Subcutaneous abdominal adipose tissue (tissue), 5 donors: ENCODE results near the gene TMED3.

Source experiments
- H3K27ac ChIP-seq: one replicate; pipeline ENCODE4 v1.7.0; 2013; ENCODE audit warnings: low read depth, mild to moderate bottlenecking, inconsistent platforms, low read length, moderate library complexity
- H3K27me3 ChIP-seq, 5 donors: one replicate each; pipeline ENCODE4 v1.7.0; 2013; ENCODE audit warnings: low read length in 5 of 5, inconsistent platforms in 1 of 5; ENCODE audit not compliant: control insufficient read depth in 5 of 5, insufficient read depth in 4 of 5
- H3K36me3 ChIP-seq, 5 donors: one replicate each; pipeline ENCODE4 v1.7.0; 2013; ENCODE audit warnings: low read length in 5 of 5; ENCODE audit not compliant: control insufficient read depth in 5 of 5, insufficient read depth in 5 of 5
- H3K4me1 ChIP-seq, 5 donors: one replicate each; pipeline ENCODE4 v1.7.0; 2013; ENCODE audit warnings: low read length in 5 of 5, mild to moderate bottlenecking in 3 of 5, moderate library complexity in 1 of 5; ENCODE audit not compliant: control insufficient read depth in 5 of 5, insufficient read depth in 5 of 5
- H3K4me3 ChIP-seq, 5 donors: one replicate each; pipeline ENCODE4 v1.7.0; 2013; ENCODE audit warnings: low read length in 5 of 5, low read depth in 1 of 5
- H3K9ac ChIP-seq, 5 donors: one replicate each; pipeline ENCODE4 v1.7.0; 2013; ENCODE audit warnings: low read length in 5 of 5, mild to moderate bottlenecking in 4 of 5, moderate library complexity in 3 of 5
- H3K9me3 ChIP-seq, 5 donors: one replicate each; pipeline ENCODE4 v1.7.0; 2013; ENCODE audit warnings: low read length in 5 of 5; ENCODE audit not compliant: control insufficient read depth in 5 of 5
- donor health status: healthy.
- donor health status: healthy.
- donor health status: healthy.
- donor health status: healthy.
- donor health status: healthy.

The TMED3 gene

GRCh38 chr15:79294075-79294474 is 16.8 kb upstream of the TMED3 start:
- no peaks in the 10 kb centered on the region for H3K9me3 ChIP-seq

DNA sequence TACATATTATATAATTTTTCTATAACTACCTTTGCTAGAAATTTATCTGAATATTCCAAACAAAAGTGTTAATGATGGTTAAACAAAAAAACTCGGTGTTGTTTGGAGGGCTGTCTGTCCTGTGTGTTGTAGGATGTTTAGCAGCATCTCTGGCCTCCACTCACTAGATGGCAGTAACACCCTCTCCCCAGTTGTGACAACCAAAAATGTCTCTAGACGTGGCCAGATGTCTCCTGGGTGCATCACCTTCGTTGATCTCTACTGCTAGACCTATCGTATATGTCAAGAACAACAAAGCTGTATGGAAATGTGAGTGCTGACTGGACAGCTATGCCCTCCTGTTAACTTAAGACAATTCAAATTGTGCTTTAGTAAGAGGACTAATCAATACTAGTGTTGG is 14.3 kb upstream of the TMED3 start:
- Histone ChIP-seq H3K9ac (no peak overlapping the region), H3K36me3 (no peaks in the 10 kb centered on the region), H3K4me1 (no peaks in the 10 kb centered on the region), H3K27me3 (peaks cover 0 to 8% (median 0%) of the 10 kb centered on the region in 5 donors), H3K4me3 (no peak overlapping the region), H3K9me3 (no peaks in the 10 kb centered on the region), H3K27ac (no peak overlapping the region)

More at GRCh38 chr15:79294075-79294474, 16.8 kb upstream of the TMED3 start:
- peaks cover 0 to 8% (median 0%) of the 10 kb centered on the region in 5 donors for H3K27me3 ChIP-seq
- no peak overlapping the region for H3K4me3 ChIP-seq
- H3K9ac ChIP-seq: no peak overlapping the region
- H3K27ac ChIP-seq: no peak overlapping the region
- H3K36me3 ChIP-seq: no peaks in the 10 kb centered on the region
- no peaks in the 10 kb centered on the region for H3K4me1 ChIP-seq

DNA sequence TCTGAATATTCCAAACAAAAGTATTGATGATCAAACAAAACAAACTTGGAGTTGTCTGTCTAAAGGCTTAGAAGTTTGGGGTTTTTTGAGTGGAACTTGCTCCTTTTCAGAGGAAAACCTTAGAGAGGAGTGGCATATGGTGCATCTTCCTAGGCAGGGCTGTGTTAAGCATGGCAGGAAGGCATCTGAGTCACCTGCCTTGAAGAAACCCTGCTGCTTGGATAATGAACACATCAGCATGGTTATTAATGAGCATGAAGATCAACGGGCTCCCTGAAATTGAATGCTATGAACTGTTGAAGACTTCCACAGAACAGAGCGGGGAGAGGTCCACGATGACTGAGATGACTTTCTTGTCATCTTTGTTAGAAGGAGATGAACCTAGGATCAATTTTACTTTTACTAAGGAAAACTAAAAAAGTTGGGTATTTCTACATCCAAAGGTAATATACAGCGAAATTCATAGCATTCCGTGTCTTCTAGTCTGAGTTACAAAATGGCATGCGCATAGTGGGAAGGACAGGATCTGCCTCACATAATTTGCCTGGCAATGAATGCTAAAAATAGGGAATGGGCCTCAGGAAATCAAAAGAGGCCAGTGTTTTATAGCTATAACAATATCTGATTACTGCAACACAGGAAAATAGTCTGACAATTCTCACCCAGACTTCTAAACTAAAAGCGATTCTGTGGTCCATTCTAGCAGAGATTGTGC is 11.6 kb upstream of the TMED3 start:
- no peak overlapping the region for H3K4me3 ChIP-seq
- H3K9me3 ChIP-seq: no peaks in the 10 kb centered on the region
- H3K36me3 ChIP-seq: no peaks in the 10 kb centered on the region
- peaks cover 0 to 14% (median 0%) of the 10 kb centered on the region in 5 donors for H3K27me3 ChIP-seq
- H3K27ac ChIP-seq: no peak overlapping the region
- H3K9ac ChIP-seq: no peak overlapping the region
- no peaks in the 10 kb centered on the region for H3K4me1 ChIP-seq

DNA sequence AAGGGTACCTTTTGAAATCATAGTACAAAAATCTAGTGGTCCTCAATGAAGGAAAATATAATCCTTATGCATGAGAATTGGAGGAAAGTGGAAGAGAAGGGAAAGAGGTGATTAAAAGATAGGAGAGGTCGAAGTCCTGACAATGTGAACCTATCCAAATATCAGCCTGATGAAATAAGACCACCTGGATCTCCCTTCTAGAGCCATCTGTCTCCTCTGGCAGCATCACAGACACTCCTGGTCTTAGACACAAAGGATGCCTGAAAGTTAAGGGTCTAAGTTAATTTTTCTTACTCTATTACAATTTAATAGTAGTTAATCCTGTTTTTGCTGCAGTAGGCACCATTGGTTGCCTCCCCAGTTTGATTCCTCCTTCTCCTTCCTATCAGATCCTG is 11.1 kb upstream of the TMED3 start:
- no peaks in the 10 kb centered on the region for H3K9me3 ChIP-seq
- peaks cover 0 to 14% (median 2%) of the 10 kb centered on the region in 5 donors for H3K27me3 ChIP-seq
- H3K4me1 ChIP-seq: no peaks in the 10 kb centered on the region
- no peaks in the 10 kb centered on the region for H3K36me3 ChIP-seq
- H3K27ac ChIP-seq: no peak overlapping the region
- H3K9ac ChIP-seq: no peak overlapping the region
- H3K4me3 ChIP-seq: no peak overlapping the region

DNA sequence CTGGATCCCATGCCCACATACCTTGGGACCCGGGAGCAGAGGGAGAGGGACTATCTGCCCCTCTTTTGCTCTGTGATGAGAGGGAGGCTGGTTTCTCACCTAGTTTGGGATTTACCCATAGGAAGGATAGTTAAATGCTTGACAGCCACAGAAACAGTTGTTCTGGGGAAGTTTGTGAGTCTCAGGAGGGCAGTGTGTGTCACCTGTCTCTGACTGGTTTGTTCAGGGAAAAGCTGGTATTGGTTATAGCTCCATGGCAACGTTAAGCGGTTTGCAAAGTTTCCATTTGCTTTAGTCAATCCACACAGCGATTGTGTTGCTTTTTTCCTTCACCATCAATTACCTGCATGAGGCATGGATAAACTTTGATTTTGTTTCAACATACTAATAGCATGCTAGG is 3.7 kb upstream of the TMED3 start:
- H3K27ac ChIP-seq: no peak overlapping the region
- H3K9ac ChIP-seq: no peak overlapping the region
- H3K27me3 ChIP-seq: peaks cover 4 to 25% (median 16%) of the 10 kb centered on the region in 5 donors
- no peaks in the 10 kb centered on the region for H3K9me3 ChIP-seq
- H3K36me3 ChIP-seq: no peaks in the 10 kb centered on the region
- H3K4me3 ChIP-seq: no peak overlapping the region
- peaks cover 0 to 18% (median 15%) of the 10 kb centered on the region in 5 donors for H3K4me1 ChIP-seq

DNA sequence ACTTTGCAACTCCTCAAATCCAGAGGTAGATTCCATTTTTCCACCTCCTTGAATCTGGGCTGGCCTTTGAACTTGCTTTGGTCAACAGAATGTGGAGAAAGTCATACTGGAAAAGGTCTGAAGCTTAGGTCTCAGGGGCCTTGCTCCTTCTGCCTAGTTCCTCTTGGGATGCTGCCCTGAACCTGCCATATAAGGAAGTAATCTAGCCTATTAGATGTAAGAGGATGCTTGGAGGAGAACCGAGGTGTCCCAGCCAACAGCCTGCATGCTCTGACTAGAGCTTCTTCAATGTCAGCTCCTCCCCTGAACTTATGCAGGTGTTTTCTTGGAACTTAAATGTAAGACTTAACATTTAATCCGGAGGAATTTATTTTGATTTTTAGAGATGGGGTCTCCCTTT is 2.0 kb upstream of the TMED3 start:
- Histone ChIP-seq H3K9me3 (no peaks in the 10 kb centered on the region), H3K36me3 (peaks cover 0 to 2% (median 2%) of the 10 kb centered on the region in 5 donors), H3K4me1 (peaks cover 0 to 21% (median 15%) of the 10 kb centered on the region in 5 donors), H3K27ac (no peak overlapping the region), H3K27me3 (peaks cover 4 to 23% (median 16%) of the 10 kb centered on the region in 5 donors), H3K9ac (no peak overlapping the region), H3K4me3 (no peak overlapping the region)

DNA sequence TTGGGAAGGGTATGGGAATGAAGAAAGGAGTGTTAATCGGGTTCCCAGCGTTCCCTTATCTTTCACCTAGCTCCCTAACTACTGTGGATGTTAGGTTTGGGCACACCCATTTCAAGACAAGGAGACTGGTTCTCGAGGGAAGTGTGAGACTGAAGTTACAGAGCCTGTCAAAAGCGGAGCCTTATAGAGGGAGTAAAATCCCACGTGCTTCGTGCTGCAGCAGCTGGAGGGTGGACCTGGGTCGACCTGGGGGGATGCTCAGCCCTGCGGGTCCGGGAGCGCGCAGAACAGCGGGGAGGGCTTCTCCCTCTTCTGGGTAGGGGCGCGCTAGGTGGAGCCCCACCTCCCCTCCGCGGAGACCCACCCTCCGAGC is 314 bp upstream of the TMED3 start:
- Histone ChIP-seq H3K36me3 (peaks cover 3 to 13% (median 5%) of the 10 kb centered on the region in 5 donors), H3K9ac (no peak overlapping the region), H3K4me1 (peaks cover 0 to 29% (median 21%) of the 10 kb centered on the region in 5 donors), H3K27me3 (peaks cover 4 to 23% (median 11%) of the 10 kb centered on the region in 5 donors), H3K9me3 (no peaks in the 10 kb centered on the region), H3K27ac (no peak overlapping the region), H3K4me3 (peak overlapping the region in 3 of 5 donors; percentile 42 to 83 (median 53))

DNA sequence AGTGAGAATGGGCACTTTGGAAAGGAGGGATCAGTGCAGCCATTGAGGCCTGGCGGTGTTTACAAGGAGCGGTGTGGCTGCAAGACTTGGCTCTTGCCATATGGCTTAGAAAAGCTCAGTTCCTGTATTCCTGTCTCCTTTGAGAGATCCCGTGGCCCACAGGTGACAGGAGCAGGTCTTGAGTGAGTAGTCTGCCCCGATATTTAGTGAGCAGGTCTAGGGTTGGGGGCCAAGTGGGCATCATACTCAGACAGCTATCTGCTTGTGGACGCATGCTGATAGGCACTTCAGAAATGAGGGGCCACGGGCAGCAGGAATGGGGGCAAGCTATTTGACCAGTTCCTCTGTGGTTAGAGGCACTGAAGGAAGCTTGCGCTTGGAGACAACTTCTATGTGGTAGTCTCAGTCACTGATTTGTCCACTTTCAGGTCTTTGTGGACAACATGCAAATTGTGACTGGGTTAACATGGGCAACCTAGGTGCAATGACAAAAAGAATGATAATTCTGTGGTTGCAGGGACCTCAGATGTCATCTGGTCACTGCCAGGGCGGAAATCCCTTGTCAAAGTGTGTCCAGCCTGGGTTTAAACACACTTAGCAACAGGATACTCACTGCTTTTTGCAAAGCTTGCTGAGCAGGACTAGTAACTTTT is 1.1 kb downstream of the TMED3 start:
- peaks cover 3 to 21% (median 8%) of the 10 kb centered on the region in 5 donors for H3K36me3 ChIP-seq
- H3K4me1 ChIP-seq: peaks cover 0 to 32% (median 28%) of the 10 kb centered on the region in 5 donors
- H3K27ac ChIP-seq: no peak overlapping the region
- H3K27me3 ChIP-seq: peaks cover 4 to 23% (median 11%) of the 10 kb centered on the region in 5 donors
- H3K9ac ChIP-seq: peak overlapping the region in 2 of 5 donors; percentile 72 to 76
- H3K4me3 ChIP-seq: peak overlapping the region; percentile 69 to 84 (median 80)
- no peaks in the 10 kb centered on the region for H3K9me3 ChIP-seq

DNA sequence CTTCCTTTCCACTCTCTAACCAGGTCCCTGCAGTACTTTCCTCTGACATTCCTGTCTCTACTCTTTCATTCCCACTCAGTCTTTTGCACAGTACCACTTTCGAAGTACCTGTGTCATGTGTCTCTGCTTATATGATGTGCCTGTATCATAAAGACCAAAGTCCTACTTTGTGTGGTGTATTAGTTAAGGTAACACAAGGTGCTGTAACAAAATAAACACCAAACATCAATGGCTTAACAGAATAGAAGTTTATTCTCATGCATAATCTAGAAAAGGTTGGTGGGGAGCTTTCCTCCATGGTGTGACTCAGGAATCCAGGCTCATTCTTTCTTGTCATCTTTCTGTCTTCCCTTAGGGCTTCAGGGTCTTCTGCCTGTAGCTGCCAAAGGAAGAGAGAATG is 3.3 kb downstream of the TMED3 start:
- Histone ChIP-seq H3K4me1 (peaks cover 0 to 32% (median 28%) of the 10 kb centered on the region in 5 donors), H3K9me3 (no peaks in the 10 kb centered on the region), H3K36me3 (peaks cover 3 to 39% (median 11%) of the 10 kb centered on the region in 5 donors), H3K9ac (no peak overlapping the region), H3K27me3 (peaks cover 3 to 17% (median 8%) of the 10 kb centered on the region in 5 donors), H3K27ac (no peak overlapping the region), H3K4me3 (no peak overlapping the region)

DNA sequence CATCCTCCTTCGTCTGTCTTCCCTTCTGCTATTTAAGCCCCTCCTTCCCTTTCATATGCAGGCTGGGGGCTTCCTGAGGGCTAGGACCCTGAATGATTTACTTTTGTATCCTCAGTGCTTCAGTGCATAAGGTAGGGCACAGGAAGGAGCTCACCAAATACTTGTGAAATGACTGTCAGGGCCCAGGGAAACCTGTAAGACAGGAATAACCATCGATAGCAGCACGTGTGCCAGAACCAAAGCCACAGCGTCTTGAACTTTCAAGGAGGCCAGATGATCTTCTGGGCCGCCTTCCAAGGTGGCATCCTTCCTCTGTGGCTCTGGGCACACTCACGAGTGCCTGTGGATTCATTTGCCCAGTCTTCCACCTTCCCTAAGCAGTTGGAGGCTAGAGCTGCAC is 3.9 kb downstream of the TMED3 start:
- Histone ChIP-seq H3K9ac (no peak overlapping the region), H3K4me3 (no peak overlapping the region), H3K36me3 (peaks cover 3 to 42% (median 11%) of the 10 kb centered on the region in 5 donors), H3K4me1 (peaks cover 0 to 32% (median 28%) of the 10 kb centered on the region in 5 donors), H3K27ac (no peak overlapping the region), H3K27me3 (peaks cover 3 to 17% (median 8%) of the 10 kb centered on the region in 5 donors), H3K9me3 (no peaks in the 10 kb centered on the region)
